ENCODE measurements around the gene ELANE. TPM values are rescaled to one million over a fixed set of nuclear protein-coding genes. Genes with fewer than 3 reads are reported as not detected.

Gene ELANE
- total and polyA plus RNA-seq, 9 of the 15 experiments (the other 6 are each of a cell fraction or from before 2014, with no cell fraction given), result not detected

- TF ChIP-seq YBX1 (IDR thresholded peaks at IDR 0.05), result no peak
- no peak for TF ChIP-seq POU5F1 (IDR thresholded peaks at IDR 0.05; ENCODE audit: borderline replicate concordance, low read depth, low read length, partially characterized antibody)
- no peak for TF ChIP-seq SLC30A9 (CRISPR knock-in tag; IDR thresholded peaks at IDR 0.05)
- TF ChIP-seq BCOR (IDR thresholded peaks at IDR 0.05), result no peak
- peak; percentile 4 for TF ChIP-seq HMGN3 (IDR thresholded peaks at IDR 0.05; ENCODE audit: borderline replicate concordance, extremely low read depth, insufficient read length, low read depth, low read length)
- no peak for TF ChIP-seq ETV1 (tag; conservative IDR thresholded peaks at IDR 0.05; ENCODE audit: low read depth)
- no peak for TF ChIP-seq PHF21A (IDR thresholded peaks at IDR 0.05; ENCODE audit: borderline replicate concordance, low read depth)
- TF ChIP-seq ZNF407 (IDR thresholded peaks at IDR 0.05; ENCODE audit: low read depth), result no peak
- TF ChIP-seq ZHX1 (conservative IDR thresholded peaks at IDR 0.05; ENCODE audit: low read length), result no peak
- no peak for TF ChIP-seq ZNF146 (CRISPR knock-in tag; IDR thresholded peaks at IDR 0.05; ENCODE audit: unreplicated experiment)
Measured at GRCh38 chr19:843836-844545, 8.1 kb upstream of the ELANE start (continued).
